HEK293 (cell line): ENCODE results near the gene LAMB4.

ENCODE experiments used
- CTCF ChIA-PET: fragments of 350-600 bp; formaldehyde crosslinking; extraction: SDS; loops from one replicate; lab custom pipeline; 2021; ENCODE audit warnings: antibody characterized with exemption; lab: Yijun Ruan, JAX
- POLR2A ChIA-PET: fragments of 300-600 bp; formaldehyde crosslinking; extraction: SDS; loops from one replicate; lab custom pipeline; 2020; ENCODE audit warnings: antibody characterized with exemption, inconsistent platforms; lab: Yijun Ruan, JAX
- H3K27ac ChIP-seq: fragments of 200-500 bp; sonication (Bioruptor generic); 2 replicates; pipeline ENCODE4 v1.5.1; 2014; ENCODE audit warnings: low read depth, low read length, control low read depth, inconsistent platforms; ENCODE audit errors: extremely low read depth
- H3K36me3 ChIP-seq, 2 experiments: fragments of 200-500 bp in 1 of 2; sonication (Bioruptor generic) in 1 of 2; 1 replicate in 1 of 2; 2 replicates in 1 of 2; pipeline ENCODE4 v1.5.1; 2014 to 2017; ENCODE audit warnings: inconsistent platforms in 2 of 2, low read length in 2 of 2; ENCODE audit not compliant: control insufficient read depth in 2 of 2, insufficient read depth in 1 of 2
- H3K4me1 ChIP-seq: fragments of 200-500 bp; sonication (Bioruptor generic); 2 replicates; pipeline ENCODE4 v1.5.1; 2014; ENCODE audit warnings: mild to moderate bottlenecking, low read length, inconsistent platforms; ENCODE audit not compliant: control insufficient read depth, insufficient read depth
- H3K4me3 ChIP-seq: 2 replicates; pipeline ENCODE4 v1.5.1; 2011; ENCODE audit warnings: low read depth, mild to moderate bottlenecking, control low read depth, low read length, moderate library complexity
- H3K9me3 ChIP-seq: fragments of 200-500 bp; sonication (Bioruptor generic); 2 replicates; pipeline ENCODE4 v1.5.1; 2014; ENCODE audit warnings: low read depth, low read length, inconsistent platforms; ENCODE audit not compliant: control insufficient read depth, insufficient read depth
- HOXC10 ChIP-seq: sonication (generic); formaldehyde crosslinking; IDR thresholded peaks from 2 replicates; pipeline ENCODE4 v1.8.1; 2023; ENCODE audit warnings: mild to moderate bottlenecking, missing genetic modification reagents
- SCRT1 ChIP-seq: fragments of 450-650 bp; formaldehyde crosslinking; IDR thresholded peaks from 2 replicates; pipeline ENCODE4 v1.5.1; 2016; ENCODE audit warnings: missing biosample characterization, missing genetic modification characterization, borderline replicate concordance
- ZBTB8A ChIP-seq: fragments of 450-650 bp; formaldehyde crosslinking; IDR thresholded peaks from 2 replicates; pipeline ENCODE4 v1.5.1; 2016; ENCODE audit warnings: missing biosample characterization, missing genetic modification characterization
- ZNF221 ChIP-seq: fragments of 450-650 bp; formaldehyde crosslinking; IDR thresholded peaks from 2 replicates; pipeline ENCODE4 v1.5.1; 2017; ENCODE audit warnings: missing biosample characterization, missing genetic modification characterization, borderline replicate concordance
- ZNF239 ChIP-seq: fragments of 450-650 bp; formaldehyde crosslinking; IDR thresholded peaks from 2 replicates; pipeline ENCODE4 v1.5.1; 2016; ENCODE audit warnings: missing biosample characterization, missing genetic modification characterization
- ZNF473 ChIP-seq: fragments of 450-650 bp; formaldehyde crosslinking; IDR thresholded peaks from 2 replicates; pipeline ENCODE4 v1.5.1; 2017; ENCODE audit warnings: missing biosample characterization, missing genetic modification characterization
- ZNF549 ChIP-seq: fragments of 450-650 bp; IDR thresholded peaks from 2 replicates; pipeline ENCODE4 v1.5.1; 2018; ENCODE audit warnings: missing biosample characterization, missing genetic modification characterization, mild to moderate bottlenecking, inconsistent platforms, moderate library complexity
- ZNF610 ChIP-seq: fragments of 450-650 bp; formaldehyde crosslinking; IDR thresholded peaks from 2 replicates; pipeline ENCODE4 v1.5.1; 2016; ENCODE audit warnings: missing biosample characterization, missing genetic modification characterization, borderline replicate concordance
- ZNF747 ChIP-seq: fragments of 450-650 bp; formaldehyde crosslinking; IDR thresholded peaks from 2 replicates; pipeline ENCODE4 v1.5.1; 2016; ENCODE audit warnings: missing biosample characterization, missing genetic modification characterization
- ZNF785 ChIP-seq: fragments of 450-650 bp; formaldehyde crosslinking; IDR thresholded peaks from 2 replicates; pipeline ENCODE4 v1.5.1; 2016; ENCODE audit warnings: missing biosample characterization, missing genetic modification characterization
- TF ChIP-seq, protein P1 (sequence below): fragments of 450-650 bp; formaldehyde crosslinking; conservative IDR thresholded peaks from 2 replicates; pipeline ENCODE4 v1.5.1; 2016; ENCODE audit warnings: low read depth, missing biosample characterization, missing genetic modification characterization
- TF ChIP-seq, protein P2 (sequence below): fragments of 450-650 bp; IDR thresholded peaks from 2 replicates; pipeline ENCODE4 v1.5.1; 2018; ENCODE audit warnings: missing biosample characterization, missing genetic modification characterization

Gene LAMB4

DNA sequence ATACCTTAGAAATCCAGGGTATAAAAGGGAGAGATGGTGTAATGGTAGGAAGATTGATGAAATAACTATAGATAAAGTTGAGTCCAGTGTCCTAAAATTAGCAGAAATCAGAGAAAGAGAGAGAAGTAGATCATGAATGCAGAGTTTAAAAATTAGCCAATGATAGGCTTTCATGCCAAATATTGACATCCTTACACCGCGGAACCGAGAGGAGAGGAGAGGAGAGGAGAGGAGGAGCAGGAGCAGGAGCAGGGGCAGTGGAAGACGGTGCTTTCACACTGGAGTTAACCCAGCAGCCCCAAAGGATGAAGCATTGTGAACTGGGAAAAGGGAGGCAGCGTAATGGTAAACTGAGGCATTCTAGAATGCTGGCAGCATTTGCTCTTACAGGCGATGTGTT is 34.2 kb upstream of the LAMB4 start:
- Histone ChIP-seq H3K9me3 (no peaks in the 10 kb centered on the region), H3K36me3 (no peaks in the 10 kb centered on the region), H3K4me1 (no peaks in the 10 kb centered on the region), H3K4me3 (no peak overlapping the region), H3K27ac (no peak overlapping the region)
- TF ChIP-seq, protein P1, sequence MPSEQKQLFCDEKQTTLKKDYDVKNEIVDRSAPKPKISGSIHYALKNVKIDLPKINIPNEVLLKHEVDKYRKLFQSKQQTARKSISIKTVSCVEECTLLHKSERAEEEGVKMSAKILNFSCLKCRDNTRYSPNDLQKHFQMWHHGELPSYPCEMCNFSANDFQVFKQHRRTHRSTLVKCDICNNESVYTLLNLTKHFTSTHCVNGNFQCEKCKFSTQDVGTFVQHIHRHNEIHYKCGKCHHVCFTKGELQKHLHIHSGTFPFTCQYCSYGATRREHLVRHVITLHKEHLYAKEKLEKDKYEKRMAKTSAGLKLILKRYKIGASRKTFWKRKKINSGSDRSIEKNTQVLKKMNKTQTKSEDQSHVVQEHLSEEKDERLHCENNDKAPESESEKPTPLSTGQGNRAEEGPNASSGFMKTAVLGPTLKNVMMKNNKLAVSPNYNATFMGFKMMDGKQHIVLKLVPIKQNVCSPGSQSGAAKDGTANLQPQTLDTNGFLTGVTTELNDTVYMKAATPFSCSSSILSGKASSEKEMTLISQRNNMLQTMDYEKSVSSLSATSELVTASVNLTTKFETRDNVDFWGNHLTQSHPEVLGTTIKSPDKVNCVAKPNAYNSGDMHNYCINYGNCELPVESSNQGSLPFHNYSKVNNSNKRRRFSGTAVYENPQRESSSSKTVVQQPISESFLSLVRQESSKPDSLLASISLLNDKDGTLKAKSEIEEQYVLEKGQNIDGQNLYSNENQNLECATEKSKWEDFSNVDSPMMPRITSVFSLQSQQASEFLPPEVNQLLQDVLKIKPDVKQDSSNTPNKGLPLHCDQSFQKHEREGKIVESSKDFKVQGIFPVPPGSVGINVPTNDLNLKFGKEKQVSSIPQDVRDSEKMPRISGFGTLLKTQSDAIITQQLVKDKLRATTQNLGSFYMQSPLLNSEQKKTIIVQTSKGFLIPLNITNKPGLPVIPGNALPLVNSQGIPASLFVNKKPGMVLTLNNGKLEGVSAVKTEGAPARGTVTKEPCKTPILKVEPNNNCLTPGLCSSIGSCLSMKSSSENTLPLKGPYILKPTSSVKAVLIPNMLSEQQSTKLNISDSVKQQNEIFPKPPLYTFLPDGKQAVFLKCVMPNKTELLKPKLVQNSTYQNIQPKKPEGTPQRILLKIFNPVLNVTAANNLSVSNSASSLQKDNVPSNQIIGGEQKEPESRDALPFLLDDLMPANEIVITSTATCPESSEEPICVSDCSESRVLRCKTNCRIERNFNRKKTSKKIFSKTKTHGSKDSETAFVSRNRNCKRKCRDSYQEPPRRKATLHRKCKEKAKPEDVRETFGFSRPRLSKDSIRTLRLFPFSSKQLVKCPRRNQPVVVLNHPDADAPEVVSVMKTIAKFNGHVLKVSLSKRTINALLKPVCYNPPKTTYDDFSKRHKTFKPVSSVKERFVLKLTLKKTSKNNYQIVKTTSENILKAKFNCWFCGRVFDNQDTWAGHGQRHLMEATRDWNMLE, result no peak
- no peak for TF ChIP-seq ZNF473 (tag by site-specific recombination)
- CTCF ChIA-PET, result no interaction called here
- POLR2A ChIA-PET, result no interaction called here

DNA sequence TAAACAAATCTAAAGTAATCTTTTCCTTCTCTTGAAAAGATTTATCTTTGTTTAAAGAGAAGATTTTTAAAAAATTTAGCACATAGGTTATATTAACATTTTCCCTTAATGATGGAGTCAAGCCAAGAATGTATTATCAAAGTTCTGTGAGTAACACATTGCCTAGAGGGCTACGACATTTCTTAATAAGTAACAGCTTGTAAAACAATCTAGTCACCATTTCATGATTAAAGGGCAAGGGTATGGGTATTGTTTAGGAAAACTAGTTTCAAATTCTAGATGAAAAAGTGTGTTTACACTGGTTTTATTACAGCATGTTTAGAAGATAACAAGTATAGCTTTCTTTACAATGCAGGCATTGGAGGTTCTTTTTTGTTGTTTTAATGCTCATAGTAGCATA is 28.6 kb upstream of the LAMB4 start:
- TF ChIP-seq, protein P2, sequence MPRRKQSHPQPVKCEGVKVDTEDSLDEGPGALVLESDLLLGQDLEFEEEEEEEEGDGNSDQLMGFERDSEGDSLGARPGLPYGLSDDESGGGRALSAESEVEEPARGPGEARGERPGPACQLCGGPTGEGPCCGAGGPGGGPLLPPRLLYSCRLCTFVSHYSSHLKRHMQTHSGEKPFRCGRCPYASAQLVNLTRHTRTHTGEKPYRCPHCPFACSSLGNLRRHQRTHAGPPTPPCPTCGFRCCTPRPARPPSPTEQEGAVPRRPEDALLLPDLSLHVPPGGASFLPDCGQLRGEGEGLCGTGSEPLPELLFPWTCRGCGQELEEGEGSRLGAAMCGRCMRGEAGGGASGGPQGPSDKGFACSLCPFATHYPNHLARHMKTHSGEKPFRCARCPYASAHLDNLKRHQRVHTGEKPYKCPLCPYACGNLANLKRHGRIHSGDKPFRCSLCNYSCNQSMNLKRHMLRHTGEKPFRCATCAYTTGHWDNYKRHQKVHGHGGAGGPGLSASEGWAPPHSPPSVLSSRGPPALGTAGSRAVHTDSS (tag by site-specific recombination), result no peak
- no peak for TF ChIP-seq ZBTB8A (tag by site-specific recombination)
- no peak for TF ChIP-seq ZNF610
- no peak for TF ChIP-seq HOXC10 (CRISPR knock-in tag)
- no peak for TF ChIP-seq ZNF239 (tag by site-specific recombination)
- TF ChIP-seq SCRT1, result no peak
- TF ChIP-seq ZNF785, result no peak
- TF ChIP-seq ZNF221, result no peak
- TF ChIP-seq, protein P1, result no peak
- TF ChIP-seq ZNF549 (tag by site-specific recombination), result no peak
- TF ChIP-seq ZNF747 (tag by site-specific recombination), result no peak
- Histone ChIP-seq H3K4me1 (no peaks in the 10 kb centered on the region), H3K36me3 (no peaks in the 10 kb centered on the region), H3K4me3 (no peak overlapping the region), H3K27ac (no peak overlapping the region), H3K9me3 (no peaks in the 10 kb centered on the region)
- POLR2A ChIA-PET, result no interaction called here
- CTCF ChIA-PET, result interaction anchor here (2.3 kb wide), 1 partner anchor 13 kb away, joined by 9 read pairs; no protein-coding TSS in a partner anchor
